ENCODE results near the gene FMN2.

Gene FMN2

GRCh38 chr1:240503036-240503435 lies 411.4 kb downstream of the FMN2 start:
- no peak for FAIRE-seq

- FAIRE-seq, result no peak
These were observed 411.9 kb downstream of the FMN2 start for GRCh38 chr1:240503558-240503957.

- FAIRE-seq, result no peak
These were observed 414.5 kb downstream of the FMN2 start for GRCh38 chr1:240506176-240506575.

- no peak for FAIRE-seq
These were observed 416.5 kb downstream of the FMN2 start for GRCh38 chr1:240508201-240508600.

- no peak for FAIRE-seq
These were observed 417.3 kb downstream of the FMN2 start for GRCh38 chr1:240508950-240509349.

GRCh38 chr1:240511789-240512188 lies 420.1 kb downstream of the FMN2 start:
- no peak for FAIRE-seq

- no peak for FAIRE-seq
These were observed 423.8 kb downstream of the FMN2 start for GRCh38 chr1:240515505-240515904.

GRCh38 chr1:240516069-240516468 lies 424.4 kb downstream of the FMN2 start:
- FAIRE-seq, result no peak

- FAIRE-seq, result no peak
These were observed 426.2 kb downstream of the FMN2 start for GRCh38 chr1:240517891-240518290.

- no peak for FAIRE-seq
These were observed 430.6 kb downstream of the FMN2 start for GRCh38 chr1:240522122-240522822.

- no peak for FAIRE-seq
These were observed 432.8 kb downstream of the FMN2 start for GRCh38 chr1:240524356-240525069.
